ENCODE results near the gene LRP2.

Gene LRP2

GRCh38 chr2:169077674-169078240 is 284.6 kb downstream of the LRP2 start:
- no peak for DNase-seq (ENCODE audit: low read depth)
- no peak overlapping the region for H3K4me3 ChIP-seq (ENCODE audit: low read depth, low read length)
- TF ChIP-seq, protein P1, sequence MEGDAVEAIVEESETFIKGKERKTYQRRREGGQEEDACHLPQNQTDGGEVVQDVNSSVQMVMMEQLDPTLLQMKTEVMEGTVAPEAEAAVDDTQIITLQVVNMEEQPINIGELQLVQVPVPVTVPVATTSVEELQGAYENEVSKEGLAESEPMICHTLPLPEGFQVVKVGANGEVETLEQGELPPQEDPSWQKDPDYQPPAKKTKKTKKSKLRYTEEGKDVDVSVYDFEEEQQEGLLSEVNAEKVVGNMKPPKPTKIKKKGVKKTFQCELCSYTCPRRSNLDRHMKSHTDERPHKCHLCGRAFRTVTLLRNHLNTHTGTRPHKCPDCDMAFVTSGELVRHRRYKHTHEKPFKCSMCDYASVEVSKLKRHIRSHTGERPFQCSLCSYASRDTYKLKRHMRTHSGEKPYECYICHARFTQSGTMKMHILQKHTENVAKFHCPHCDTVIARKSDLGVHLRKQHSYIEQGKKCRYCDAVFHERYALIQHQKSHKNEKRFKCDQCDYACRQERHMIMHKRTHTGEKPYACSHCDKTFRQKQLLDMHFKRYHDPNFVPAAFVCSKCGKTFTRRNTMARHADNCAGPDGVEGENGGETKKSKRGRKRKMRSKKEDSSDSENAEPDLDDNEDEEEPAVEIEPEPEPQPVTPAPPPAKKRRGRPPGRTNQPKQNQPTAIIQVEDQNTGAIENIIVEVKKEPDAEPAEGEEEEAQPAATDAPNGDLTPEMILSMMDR (IDR thresholded peaks at IDR 0.05; ENCODE audit: insufficient read depth, low read depth, low read length, missing control alignments): no peak
